ENCODE data around the gene MYO16. TPM values are rescaled to one million over a fixed set of nuclear protein-coding genes. Genes with fewer than 3 reads are reported as not detected.
"Not testable (repeated sequence)": the region's sequence is repeated elsewhere in the genome, so short reads cannot be mapped to it uniquely, and the experiment has no call there.

Gene MYO16
- total RNA-seq, 1 donor from 2014 or later, result 1.2 TPM

DNA sequence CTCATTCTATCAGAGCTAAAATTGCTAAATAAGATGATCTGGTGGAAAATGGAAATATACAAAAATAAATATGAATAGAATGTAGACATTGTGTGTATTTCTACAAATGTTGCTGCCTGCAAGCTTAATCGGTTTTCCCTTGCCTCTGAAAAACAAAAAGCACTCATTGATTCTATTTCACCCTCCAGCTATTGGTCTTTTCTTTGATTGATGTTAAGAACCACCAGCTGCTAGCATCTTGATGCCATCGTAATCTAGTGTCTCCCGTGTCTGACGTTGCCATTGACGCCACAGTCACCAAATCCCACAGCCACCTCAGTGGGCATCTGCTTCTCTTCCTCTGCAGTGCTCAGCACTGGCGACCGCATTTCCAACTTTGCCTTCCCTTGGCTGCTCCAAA is 461.8 kb downstream of the MYO16 start:
- TF ChIP-seq, protein P1, sequence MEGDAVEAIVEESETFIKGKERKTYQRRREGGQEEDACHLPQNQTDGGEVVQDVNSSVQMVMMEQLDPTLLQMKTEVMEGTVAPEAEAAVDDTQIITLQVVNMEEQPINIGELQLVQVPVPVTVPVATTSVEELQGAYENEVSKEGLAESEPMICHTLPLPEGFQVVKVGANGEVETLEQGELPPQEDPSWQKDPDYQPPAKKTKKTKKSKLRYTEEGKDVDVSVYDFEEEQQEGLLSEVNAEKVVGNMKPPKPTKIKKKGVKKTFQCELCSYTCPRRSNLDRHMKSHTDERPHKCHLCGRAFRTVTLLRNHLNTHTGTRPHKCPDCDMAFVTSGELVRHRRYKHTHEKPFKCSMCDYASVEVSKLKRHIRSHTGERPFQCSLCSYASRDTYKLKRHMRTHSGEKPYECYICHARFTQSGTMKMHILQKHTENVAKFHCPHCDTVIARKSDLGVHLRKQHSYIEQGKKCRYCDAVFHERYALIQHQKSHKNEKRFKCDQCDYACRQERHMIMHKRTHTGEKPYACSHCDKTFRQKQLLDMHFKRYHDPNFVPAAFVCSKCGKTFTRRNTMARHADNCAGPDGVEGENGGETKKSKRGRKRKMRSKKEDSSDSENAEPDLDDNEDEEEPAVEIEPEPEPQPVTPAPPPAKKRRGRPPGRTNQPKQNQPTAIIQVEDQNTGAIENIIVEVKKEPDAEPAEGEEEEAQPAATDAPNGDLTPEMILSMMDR (conservative IDR thresholded peaks at IDR 0.05; ENCODE audit: low read depth, low read length), result no peak
- DNase-seq (ENCODE audit: low read depth), result no peak
- H3K4me3 ChIP-seq (ENCODE audit: low read depth, low read length), result no peak overlapping the region

DNA sequence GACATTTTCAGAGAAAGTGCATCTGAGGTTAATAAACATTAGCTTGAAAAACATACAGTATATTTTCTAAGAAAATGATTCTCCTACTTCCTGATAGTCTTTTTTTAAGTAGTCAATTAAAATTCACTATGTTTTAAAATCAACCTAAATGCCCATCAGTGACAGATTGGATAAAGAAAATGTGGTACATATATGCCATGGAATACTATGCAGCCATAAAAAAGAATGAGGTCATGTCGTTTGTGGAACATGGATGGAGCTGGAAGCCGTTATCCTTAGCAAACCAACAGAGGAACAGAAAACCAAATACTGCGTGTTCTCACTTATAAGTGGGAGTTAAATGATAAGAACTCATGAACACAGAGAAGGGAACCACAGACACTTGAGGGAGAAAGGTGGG is 462.8 kb downstream of the MYO16 start:
- not testable (repeated sequence) for DNase-seq (ENCODE audit: low read depth)

DNA sequence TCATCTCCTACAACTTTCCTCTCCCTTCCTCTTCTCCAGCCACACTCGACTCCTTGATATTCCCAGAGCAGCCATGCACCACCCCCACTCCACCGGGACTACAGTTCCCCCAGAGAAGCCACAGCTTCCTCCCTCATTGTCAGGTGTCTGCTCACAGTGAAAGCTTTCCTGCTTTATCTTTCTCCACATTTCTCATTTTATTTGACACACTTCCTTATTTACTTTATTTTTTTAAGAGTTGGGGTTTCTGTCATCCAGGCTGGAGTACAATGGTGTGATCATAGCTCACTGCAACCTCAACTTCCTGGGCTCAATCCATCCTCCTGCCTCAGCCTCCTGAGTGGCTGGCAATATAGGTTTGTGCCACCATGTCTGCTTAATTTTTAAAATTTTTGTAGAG is 464.6 kb downstream of the MYO16 start:
- TF ChIP-seq, protein P1 (conservative IDR thresholded peaks at IDR 0.05; ENCODE audit: low read depth, low read length), result no peak
- no peak for DNase-seq (ENCODE audit: low read depth)
- no peak overlapping the region for H3K4me3 ChIP-seq (ENCODE audit: low read depth, low read length)

More for the DNA sequence above, 462.8 kb downstream of the MYO16 start:
- not testable (repeated sequence) for H3K4me3 ChIP-seq (ENCODE audit: low read depth, low read length)

DNA sequence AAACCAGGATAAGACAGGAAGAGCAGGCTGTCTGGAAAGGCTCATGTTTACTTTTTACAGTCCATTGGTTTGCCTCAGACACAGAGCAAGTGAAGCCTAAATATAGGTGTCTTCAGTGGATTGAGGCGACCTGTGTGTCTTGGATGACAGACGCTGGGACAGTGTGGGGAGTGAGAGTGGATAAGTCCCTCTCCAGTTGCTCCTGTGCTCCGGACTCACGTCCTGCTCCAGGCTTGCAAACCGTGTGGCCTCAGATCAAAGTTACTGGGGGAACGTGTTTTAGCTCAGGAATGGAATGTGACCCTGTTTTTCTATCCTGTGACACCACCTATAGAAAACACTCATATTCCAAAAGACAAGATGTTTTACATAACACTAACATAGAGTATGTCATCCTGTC is 465.7 kb downstream of the MYO16 start:
- H3K4me3 ChIP-seq (ENCODE audit: low read depth, low read length), result no peak overlapping the region
- TF ChIP-seq, protein P1 (conservative IDR thresholded peaks at IDR 0.05; ENCODE audit: low read depth, low read length), result no peak
- no peak for DNase-seq (ENCODE audit: low read depth)

DNA sequence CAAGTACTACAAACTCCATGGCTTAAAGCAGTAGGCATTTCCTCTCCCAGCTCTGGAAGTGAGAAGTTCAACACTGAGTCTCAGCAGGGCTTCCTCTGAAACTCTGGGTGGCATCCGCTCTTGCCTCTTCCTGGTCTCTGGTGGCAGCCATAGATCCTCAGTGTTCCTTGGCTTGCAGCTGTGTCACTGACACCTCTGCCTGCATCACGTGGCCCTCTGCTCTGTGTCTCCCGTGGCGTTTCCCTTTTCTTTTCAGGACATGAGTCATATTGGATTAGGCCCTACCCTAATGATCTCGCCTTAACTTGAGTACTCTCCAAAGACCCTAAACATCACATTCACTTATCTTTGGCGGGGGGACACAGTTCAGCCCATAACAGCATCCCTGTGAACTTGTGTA is 466.7 kb downstream of the MYO16 start:
- no peak for DNase-seq (ENCODE audit: low read depth)
- no peak overlapping the region for H3K4me3 ChIP-seq (ENCODE audit: low read depth, low read length)
- TF ChIP-seq, protein P1 (conservative IDR thresholded peaks at IDR 0.05; ENCODE audit: low read depth, low read length), result no peak

DNA sequence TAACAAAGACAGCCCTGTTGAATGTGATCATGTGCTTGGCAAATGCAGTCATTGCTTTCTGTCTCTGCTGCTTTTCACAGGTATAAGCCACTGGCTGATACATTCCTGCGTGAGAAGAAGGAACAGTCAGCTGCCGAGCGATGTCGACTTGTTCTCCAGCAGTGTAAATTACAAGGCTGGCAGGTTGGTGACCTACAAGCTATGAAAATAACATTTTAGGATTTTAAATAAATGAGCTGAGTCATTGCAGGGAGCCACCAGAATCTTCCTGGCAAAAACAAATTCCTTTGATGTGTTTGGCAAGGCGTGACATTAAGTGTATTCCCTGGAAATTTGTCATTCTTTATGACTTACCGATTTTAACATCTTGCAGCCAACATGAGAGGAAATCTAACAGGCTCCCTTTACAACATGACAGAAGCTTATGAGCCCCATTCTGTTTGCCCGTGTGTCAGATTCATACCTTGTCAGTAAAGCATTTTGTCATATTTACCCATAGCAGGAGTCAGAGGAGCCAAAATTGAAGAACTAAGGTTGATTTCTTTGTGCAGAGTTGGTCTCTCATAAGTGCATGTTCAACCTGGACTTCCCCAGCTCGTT is 471.4 kb downstream of the MYO16 start:
- TF ChIP-seq, protein P1 (conservative IDR thresholded peaks at IDR 0.05; ENCODE audit: low read depth, low read length), result no peak
- H3K4me3 ChIP-seq (ENCODE audit: low read depth, low read length), result no peak overlapping the region
- DNase-seq (ENCODE audit: low read depth), result no peak

DNA sequence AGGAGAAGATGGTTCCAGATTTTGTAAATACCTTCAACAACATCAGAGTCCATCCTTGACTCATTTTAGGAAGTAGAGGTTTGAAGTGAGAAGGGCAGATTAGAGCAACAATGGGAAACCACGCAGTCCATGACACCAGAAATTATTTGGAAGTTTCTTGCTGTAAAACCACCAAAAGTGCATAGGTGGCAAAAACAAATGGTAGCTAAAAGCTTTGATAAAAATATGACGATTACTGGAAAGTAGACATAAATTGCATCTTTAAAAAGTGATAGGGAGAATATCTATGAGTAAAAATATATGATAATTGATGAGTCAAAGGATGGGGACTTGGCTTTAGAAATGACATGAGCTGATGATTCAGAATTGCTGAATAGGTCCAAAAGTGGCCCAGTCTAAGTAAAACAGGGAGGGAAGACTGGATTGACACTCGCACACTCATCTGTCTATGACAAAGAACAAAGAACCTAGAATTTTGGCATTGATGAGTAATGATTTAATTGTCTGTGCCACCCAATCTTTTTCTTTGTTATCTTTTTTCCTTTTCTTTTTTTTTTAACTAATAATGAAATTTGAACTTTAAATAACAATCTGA is 472.2 kb downstream of the MYO16 start:
- no peak overlapping the region for H3K4me3 ChIP-seq (ENCODE audit: low read depth, low read length)
- DNase-seq (ENCODE audit: low read depth), result no peak
- TF ChIP-seq, protein P1 (conservative IDR thresholded peaks at IDR 0.05; ENCODE audit: low read depth, low read length), result no peak
